Mucosa of rectum (tissue), 2 donors: ENCODE data around the gene RILPL2.
A peak's percentile ranks its signal among the peaks of the same experiment; 100 is the strongest.
"Not testable (repeated sequence)": the region's sequence is repeated elsewhere in the genome, so short reads cannot be mapped to it uniquely, and the experiment has no call there.

Experiments
- H3K27ac ChIP-seq, 2 donors: one replicate each; pipeline ENCODE4 v1.7.0; 2013; ENCODE audit warnings: inconsistent platforms in 2 of 2, low read depth in 2 of 2, low read length in 2 of 2
- H3K27me3 ChIP-seq, 2 donors: one replicate each; pipeline ENCODE4 v1.7.0; 2013; ENCODE audit warnings: low read length in 2 of 2; ENCODE audit not compliant: control insufficient read depth in 2 of 2, insufficient read depth in 2 of 2
- H3K36me3 ChIP-seq, 2 donors: one replicate each; pipeline ENCODE4 v1.7.0; 2013; ENCODE audit warnings: low read length in 2 of 2; ENCODE audit not compliant: control insufficient read depth in 2 of 2, insufficient read depth in 2 of 2
- H3K4me1 ChIP-seq, 2 donors: one replicate each; pipeline ENCODE4 v1.7.0; 2013; ENCODE audit warnings: low read length in 2 of 2, mild to moderate bottlenecking in 1 of 2; ENCODE audit not compliant: control insufficient read depth in 2 of 2, insufficient read depth in 2 of 2
- H3K4me3 ChIP-seq, 2 donors: one replicate each; pipeline ENCODE4 v1.7.0; 2013; ENCODE audit warnings: low read length in 2 of 2
- H3K9ac ChIP-seq, 2 donors: one replicate each; pipeline ENCODE4 v1.7.0; 2013; ENCODE audit warnings: low read length in 2 of 2, low read depth in 1 of 2, mild to moderate bottlenecking in 1 of 2
- H3K9me3 ChIP-seq, 2 donors: one replicate each; pipeline ENCODE4 v1.7.0; 2013; ENCODE audit warnings: low read length in 2 of 2; ENCODE audit not compliant: control insufficient read depth in 2 of 2
- donor health status: healthy.
- donor health status: Normal muscosa, but diverticular disease.

Gene RILPL2

GRCh38 chr12:123474485-123475245, 38.2 kb upstream of the RILPL2 start:
- Histone ChIP-seq H3K27me3 (no peaks in the 10 kb centered on the region), H3K4me3 (no peak overlapping the region), H3K9ac (no peak overlapping the region), H3K27ac (no peak overlapping the region), H3K36me3 (peaks cover 13 to 17% of the 10 kb centered on the region in 2 donors), H3K9me3 (no peaks in the 10 kb centered on the region), H3K4me1 (no peaks in the 10 kb centered on the region)

- Histone ChIP-seq H3K27me3 (no peaks in the 10 kb centered on the region), H3K9ac (no peak overlapping the region), H3K27ac (no peak overlapping the region), H3K4me3 (no peak overlapping the region), H3K4me1 (no peaks in the 10 kb centered on the region), H3K36me3 (peaks cover 16 to 17% of the 10 kb centered on the region in 2 donors), H3K9me3 (no peaks in the 10 kb centered on the region)
Observed at GRCh38 chr12:123472438-123472849, 36.0 kb upstream of the RILPL2 start.

- Histone ChIP-seq H3K4me1 (no peaks in the 10 kb centered on the region), H3K27me3 (no peaks in the 10 kb centered on the region), H3K9ac (no peak overlapping the region), H3K27ac (no peak overlapping the region), H3K36me3 (peaks cover 16 to 17% of the 10 kb centered on the region in 2 donors), H3K4me3 (no peak overlapping the region), H3K9me3 (no peaks in the 10 kb centered on the region)
Observed at GRCh38 chr12:123471374-123472068, 35.0 kb upstream of the RILPL2 start.

GRCh38 chr12:123469978-123470377, 33.5 kb upstream of the RILPL2 start:
- no peaks in the 10 kb centered on the region for H3K9me3 ChIP-seq
- H3K4me1 ChIP-seq = no peaks in the 10 kb centered on the region
- H3K9ac ChIP-seq = no peak overlapping the region
- H3K27ac ChIP-seq = no peak overlapping the region
- H3K4me3 ChIP-seq = no peak overlapping the region
- peaks cover 24 to 25% of the 10 kb centered on the region in 2 donors for H3K36me3 ChIP-seq
- H3K27me3 ChIP-seq = no peaks in the 10 kb centered on the region

GRCh38 chr12:123468786-123469185, 32.3 kb upstream of the RILPL2 start:
- Histone ChIP-seq H3K9ac (no peak overlapping the region), H3K27me3 (no peaks in the 10 kb centered on the region), H3K9me3 (no peaks in the 10 kb centered on the region), H3K27ac (no peak overlapping the region), H3K4me3 (no peak overlapping the region), H3K4me1 (no peaks in the 10 kb centered on the region), H3K36me3 (peaks cover 25 to 27% of the 10 kb centered on the region in 2 donors)

GRCh38 chr12:123465084-123465483, 28.6 kb upstream of the RILPL2 start:
- no peak overlapping the region for H3K4me3 ChIP-seq
- H3K27me3 ChIP-seq = no peaks in the 10 kb centered on the region
- no peak overlapping the region for H3K27ac ChIP-seq
- H3K36me3 ChIP-seq = peaks cover 9 to 15% of the 10 kb centered on the region in 2 donors
- H3K9ac ChIP-seq = no peak overlapping the region
- H3K9me3 ChIP-seq = no peaks in the 10 kb centered on the region
- H3K4me1 ChIP-seq = no peaks in the 10 kb centered on the region

GRCh38 chr12:123463174-123463573, 26.7 kb upstream of the RILPL2 start:
- not testable (repeated sequence) for H3K4me1 ChIP-seq, H3K9me3 ChIP-seq, H3K27me3 ChIP-seq, H3K9ac ChIP-seq, H3K27ac ChIP-seq, H3K4me3 ChIP-seq
- peaks cover 9 to 15% of the 10 kb centered on the region in 2 donors for H3K36me3 ChIP-seq

- Histone ChIP-seq H3K4me1 (no peaks in the 10 kb centered on the region), H3K9me3 (no peaks in the 10 kb centered on the region), H3K27me3 (no peaks in the 10 kb centered on the region), H3K9ac (peak within 1 kb of the TSS; percentile 93 to 96), H3K36me3 (no peaks in the 10 kb centered on the region), H3K4me3 (peak within 1 kb of the TSS; percentile 87 to 91), H3K27ac (peak within 1 kb of the TSS; percentile 99)
Observed at GRCh38 chr12:123457980-123458779, 21.7 kb upstream of the RILPL2 start, which contains the start of gene SNRNP35. TSS of gene SNRNP35 (plus strand) at chr12:123458139. CDS start at chr12:123465541, 7,402 bp downstream.

GRCh38 chr12:123453165-123453564, 16.7 kb upstream of the RILPL2 start:
- H3K27me3 ChIP-seq = no peaks in the 10 kb centered on the region
- H3K27ac ChIP-seq = no peak overlapping the region
- H3K4me1 ChIP-seq = no peaks in the 10 kb centered on the region
- no peak overlapping the region for H3K9ac ChIP-seq
- H3K9me3 ChIP-seq = no peaks in the 10 kb centered on the region
- no peak overlapping the region for H3K4me3 ChIP-seq
- no peaks in the 10 kb centered on the region for H3K36me3 ChIP-seq

GRCh38 chr12:123452276-123452550, 15.7 kb upstream of the RILPL2 start:
- not testable (repeated sequence) for H3K27me3 ChIP-seq, H3K9ac ChIP-seq, H3K9me3 ChIP-seq, H3K4me1 ChIP-seq, H3K36me3 ChIP-seq, H3K4me3 ChIP-seq, H3K27ac ChIP-seq
